Measurements from ENCODE around the gene CKS2. TPM values are rescaled to one million over a fixed set of nuclear protein-coding genes. Genes with fewer than 3 reads are reported as not detected.

CKS2 gene
- total RNA-seq, 1 donor from 2014 or later, result 69.9 TPM

GRCh38 chr9:89352451-89352850 lies 41.5 kb downstream of the CKS2 start:
- no peak overlapping the region for H3K27ac ChIP-seq (ENCODE audit: low read depth, low read length)
- H3K4me1 ChIP-seq (ENCODE audit: insufficient read depth, low read length), result no peaks in the 10 kb centered on the region
- DNase-seq (ENCODE audit: low read depth), result no peak
- H3K36me3 ChIP-seq (ENCODE audit: insufficient read depth, low read length), result peaks cover 55% of the 10 kb centered on the region
- H3K9ac ChIP-seq (ENCODE audit: low read length), result no peak overlapping the region
- Mint-ChIP-seq H3K36me3 (ENCODE audit: low read depth, unreplicated experiment) (peaks cover 35% of the 10 kb centered on the region), H3K4me3 (ENCODE audit: unreplicated experiment) (no peak overlapping the region), H3K4me1 (ENCODE audit: low read depth, unreplicated experiment) (no peaks in the 10 kb centered on the region), H3K27me3 (ENCODE audit: low read depth, unreplicated experiment) (no peaks in the 10 kb centered on the region), H3K9me3 (ENCODE audit: unreplicated experiment) (no peaks in the 10 kb centered on the region), H3K27ac (ENCODE audit: unreplicated experiment) (no peak overlapping the region)
- no peak overlapping the region for H2AFZ ChIP-seq (ENCODE audit: low read depth, low read length)
- H3K9me3 ChIP-seq (ENCODE audit: insufficient read depth, low read depth, low read length), result no peaks in the 10 kb centered on the region
- H3K79me2 ChIP-seq (ENCODE audit: insufficient read depth, low read length), result peaks cover 3% of the 10 kb centered on the region
- FAIRE-seq, result no peak
- no peaks in the 10 kb centered on the region for H3K27me3 ChIP-seq (ENCODE audit: insufficient read depth, low read length)
- no peak overlapping the region for H3K4me2 ChIP-seq (ENCODE audit: low read length)
- TF ChIP-seq EZH2 (IDR thresholded peaks at IDR 0.05; ENCODE audit: insufficient read depth, low read length), result no peak
- TF ChIP-seq, protein P1, sequence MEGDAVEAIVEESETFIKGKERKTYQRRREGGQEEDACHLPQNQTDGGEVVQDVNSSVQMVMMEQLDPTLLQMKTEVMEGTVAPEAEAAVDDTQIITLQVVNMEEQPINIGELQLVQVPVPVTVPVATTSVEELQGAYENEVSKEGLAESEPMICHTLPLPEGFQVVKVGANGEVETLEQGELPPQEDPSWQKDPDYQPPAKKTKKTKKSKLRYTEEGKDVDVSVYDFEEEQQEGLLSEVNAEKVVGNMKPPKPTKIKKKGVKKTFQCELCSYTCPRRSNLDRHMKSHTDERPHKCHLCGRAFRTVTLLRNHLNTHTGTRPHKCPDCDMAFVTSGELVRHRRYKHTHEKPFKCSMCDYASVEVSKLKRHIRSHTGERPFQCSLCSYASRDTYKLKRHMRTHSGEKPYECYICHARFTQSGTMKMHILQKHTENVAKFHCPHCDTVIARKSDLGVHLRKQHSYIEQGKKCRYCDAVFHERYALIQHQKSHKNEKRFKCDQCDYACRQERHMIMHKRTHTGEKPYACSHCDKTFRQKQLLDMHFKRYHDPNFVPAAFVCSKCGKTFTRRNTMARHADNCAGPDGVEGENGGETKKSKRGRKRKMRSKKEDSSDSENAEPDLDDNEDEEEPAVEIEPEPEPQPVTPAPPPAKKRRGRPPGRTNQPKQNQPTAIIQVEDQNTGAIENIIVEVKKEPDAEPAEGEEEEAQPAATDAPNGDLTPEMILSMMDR (IDR thresholded peaks at IDR 0.05; ENCODE audit: insufficient read depth, low read depth, low read length), result no peak
- peaks cover 37% of the 10 kb centered on the region for H4K20me1 ChIP-seq (ENCODE audit: insufficient read depth, low read length)
- H3K4me3 ChIP-seq (ENCODE audit: insufficient read depth, low read depth, low read length), result no peak overlapping the region

GRCh38 chr9:89352874-89353649 lies 42.1 kb downstream of the CKS2 start:
- H3K4me1 Mint-ChIP-seq (ENCODE audit: low read depth, unreplicated experiment), result no peaks in the 10 kb centered on the region
- no peak overlapping the region for H3K4me2 ChIP-seq (ENCODE audit: low read length)

More at GRCh38 chr9:89352874-89353649, 42.1 kb downstream of the CKS2 start:
- Histone ChIP-seq H2AFZ (ENCODE audit: low read depth, low read length) (no peak overlapping the region), H3K9ac (ENCODE audit: low read length) (no peak overlapping the region), H3K27me3 (ENCODE audit: insufficient read depth, low read length) (no peaks in the 10 kb centered on the region), H3K4me3 (ENCODE audit: insufficient read depth, low read depth, low read length) (no peak overlapping the region), H3K36me3 (ENCODE audit: insufficient read depth, low read length) (peaks cover 54% of the 10 kb centered on the region), H3K79me2 (ENCODE audit: insufficient read depth, low read length) (peaks cover 3% of the 10 kb centered on the region), H3K27ac (ENCODE audit: low read depth, low read length) (no peak overlapping the region), H3K9me3 (ENCODE audit: insufficient read depth, low read depth, low read length) (no peaks in the 10 kb centered on the region), H3K4me1 (ENCODE audit: insufficient read depth, low read length) (no peaks in the 10 kb centered on the region), H4K20me1 (ENCODE audit: insufficient read depth, low read length) (peaks cover 37% of the 10 kb centered on the region)
- Mint-ChIP-seq H3K27me3 (ENCODE audit: low read depth, unreplicated experiment) (no peaks in the 10 kb centered on the region), H3K27ac (ENCODE audit: unreplicated experiment) (no peak overlapping the region), H3K4me3 (ENCODE audit: unreplicated experiment) (no peak overlapping the region), H3K36me3 (ENCODE audit: low read depth, unreplicated experiment) (peaks cover 35% of the 10 kb centered on the region), H3K9me3 (ENCODE audit: unreplicated experiment) (no peaks in the 10 kb centered on the region)
- FAIRE-seq (no peak), DNase-seq (ENCODE audit: low read depth) (no peak)
- TF ChIP-seq EZH2 (IDR thresholded peaks at IDR 0.05; ENCODE audit: insufficient read depth, low read length), result no peak
- TF ChIP-seq, protein P1 (IDR thresholded peaks at IDR 0.05; ENCODE audit: insufficient read depth, low read depth, low read length), result no peak
